Activated naive CD8-positive, alpha-beta T cell treated with anti-CD3 and anti-CD28 coated beads, Interleukin-2, amount 10 ng/mL, durations not matched to agents 7 days and 5 days (primary cell): ENCODE data around the gene SARDH. TPM values are rescaled to one million over a fixed set of nuclear protein-coding genes. Genes with fewer than 3 reads are reported as not detected.

Experiments
- total RNA-seq, 2 experiments: library from RNA; stranded (reverse); gene quantifications; one replicate each; pipeline ENCODE4 v1.2.3, GENCODE V29; 2021

SARDH gene
- total RNA-seq, 2 experiments from 2014 or later: 1.6 to 2.3 TPM

Other genes with a start within 250 kb of the SARDH start
- gene MYMK, start 213.4 kb downstream of the SARDH start, total RNA-seq: not detected
- under 1 TPM; 0.17 to 0.20 TPM for gene ADAMTSL2, start 203.6 kb downstream of the SARDH start, total RNA-seq
- not detected for gene FAM163B, start 129.0 kb downstream of the SARDH start, total RNA-seq
- gene DBH, start 102.0 kb downstream of the SARDH start, total RNA-seq: not detected